HG03175 (cell line): Measurements from ENCODE around the gene KCNJ18.
"Not testable (repeated sequence)": the region's sequence is repeated elsewhere in the genome, so short reads cannot be mapped to it uniquely, and the experiment has no call there.

Source experiments
- ATAC-seq: cut with Tn5 transposase; IDR thresholded peaks from one replicate; pipeline ENCODE4 v1.9.1; 2021; ENCODE audit warnings: mild to moderate bottlenecking, moderate library complexity; ENCODE audit not compliant: unreplicated experiment

The KCNJ18 gene

GRCh38 chr17:21702029-21702428 lies 9.7 kb downstream of the KCNJ18 start:
- ATAC-seq, result not testable (repeated sequence)

DNA sequence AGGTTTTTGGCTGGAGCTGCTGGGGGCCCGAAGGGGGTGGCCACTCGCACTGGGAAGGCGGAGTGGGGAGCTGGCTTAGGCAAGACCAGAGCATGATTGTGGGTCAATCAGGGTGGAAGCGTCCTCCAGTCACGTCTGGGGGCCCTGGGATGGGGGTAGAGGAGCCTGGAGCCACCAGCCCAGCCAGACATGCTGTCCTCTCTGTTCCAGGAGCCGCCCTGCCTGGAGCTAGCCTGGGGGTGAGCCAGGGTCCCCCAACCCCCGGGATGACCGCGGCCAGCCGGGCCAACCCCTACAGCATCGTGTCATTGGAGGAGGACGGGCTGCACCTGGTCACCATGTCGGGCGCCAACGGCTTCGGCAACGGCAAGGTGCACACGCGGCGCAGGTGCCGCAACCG lies 10.2 kb downstream of the KCNJ18 start:
- not testable (repeated sequence) for ATAC-seq

DNA sequence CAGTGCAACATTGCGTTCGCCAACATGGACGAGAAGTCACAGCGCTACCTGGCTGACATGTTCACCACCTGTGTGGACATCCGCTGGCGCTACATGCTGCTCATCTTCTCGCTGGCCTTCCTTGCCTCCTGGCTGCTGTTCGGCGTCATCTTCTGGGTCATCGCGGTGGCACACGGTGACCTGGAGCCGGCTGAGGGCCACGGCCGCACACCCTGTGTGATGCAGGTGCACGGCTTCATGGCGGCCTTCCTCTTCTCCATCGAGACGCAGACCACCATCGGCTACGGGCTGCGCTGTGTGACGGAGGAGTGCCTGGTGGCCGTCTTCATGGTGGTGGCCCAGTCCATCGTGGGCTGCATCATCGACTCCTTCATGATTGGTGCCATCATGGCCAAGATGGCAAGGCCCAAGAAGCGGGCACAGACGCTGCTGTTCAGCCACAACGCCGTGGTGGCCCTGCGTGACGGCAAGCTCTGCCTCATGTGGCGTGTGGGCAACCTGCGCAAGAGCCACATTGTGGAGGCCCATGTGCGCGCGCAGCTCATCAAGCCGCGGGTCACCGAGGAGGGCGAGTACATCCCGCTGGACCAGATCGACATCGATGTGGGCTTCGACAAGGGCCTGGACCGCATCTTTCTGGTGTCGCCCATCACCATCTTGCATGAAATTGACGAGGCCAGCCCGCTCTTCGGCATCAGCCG lies 10.8 kb downstream of the KCNJ18 start:
- ATAC-seq, result not testable (repeated sequence)

DNA sequence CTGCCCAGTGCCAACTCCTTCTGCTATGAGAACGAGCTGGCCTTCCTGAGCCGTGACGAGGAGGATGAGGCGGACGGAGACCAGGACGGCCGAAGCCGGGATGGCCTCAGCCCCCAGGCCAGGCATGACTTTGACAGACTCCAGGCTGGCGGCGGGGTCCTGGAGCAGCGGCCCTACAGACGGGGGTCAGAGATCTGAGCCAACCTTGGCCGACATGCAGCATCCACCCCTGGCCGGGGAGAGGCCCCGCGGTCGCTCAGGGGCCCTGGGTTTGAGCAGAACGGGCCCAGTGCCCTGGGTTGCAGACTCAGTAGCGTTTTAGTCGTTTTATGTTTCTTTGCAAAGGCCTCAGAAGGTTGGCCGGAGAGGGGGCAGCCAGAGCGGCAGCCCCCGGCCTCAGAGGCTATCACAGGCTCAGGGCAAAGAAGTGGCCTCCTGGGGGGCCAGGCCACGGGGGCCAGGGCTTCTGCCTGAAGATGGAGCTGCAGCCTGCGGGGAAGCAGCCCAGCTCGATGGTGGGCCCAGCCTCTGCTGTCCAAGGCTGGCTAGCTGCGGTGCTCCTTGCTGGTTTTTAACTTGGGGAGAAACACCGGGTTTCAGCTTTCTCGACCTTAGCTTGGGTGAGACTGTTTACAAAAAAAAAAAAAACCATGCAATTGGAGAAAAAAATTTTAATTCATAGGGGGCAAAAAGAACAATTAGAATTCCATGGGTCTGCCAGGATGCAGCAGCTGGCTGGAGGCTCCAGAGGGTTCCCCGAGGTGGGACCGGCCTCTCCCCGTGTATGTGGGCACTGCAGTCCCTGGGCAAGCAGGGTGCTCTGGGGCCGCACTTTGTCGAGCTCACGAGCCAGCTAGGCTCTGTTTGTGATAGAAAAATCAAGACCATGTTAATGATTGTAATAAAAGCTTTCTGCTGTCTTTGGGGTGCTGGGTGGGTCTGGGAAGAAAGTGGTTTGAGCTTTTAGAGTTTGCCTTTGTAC lies 11.9 kb downstream of the KCNJ18 start:
- not testable (repeated sequence) for ATAC-seq

- ATAC-seq, result no peak
These were observed 12.8 kb downstream of the KCNJ18 start for GRCh38 chr17:21705021-21705601.

- ATAC-seq, result not testable (repeated sequence)
These were observed 13.4 kb downstream of the KCNJ18 start for GRCh38 chr17:21705746-21706145.

DNA sequence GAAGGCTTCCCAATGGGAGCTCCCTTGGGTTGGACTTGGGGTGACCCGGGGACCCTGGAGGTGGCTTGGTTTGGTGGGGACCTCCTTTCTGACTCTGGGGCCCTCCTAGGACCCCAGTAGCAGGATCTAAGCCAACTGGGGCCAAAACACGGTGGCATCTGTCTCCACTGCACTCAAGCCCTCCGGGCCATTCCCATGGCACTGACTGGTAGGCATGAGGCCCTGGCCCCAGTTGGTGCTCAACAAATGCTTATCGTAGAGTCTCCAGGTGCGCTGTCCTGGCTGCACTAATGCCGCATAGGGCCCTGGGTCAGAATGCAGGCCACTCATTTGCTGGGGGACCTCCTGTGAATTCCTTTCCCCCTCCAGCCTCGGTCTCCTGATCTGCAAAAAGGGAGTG lies 14.2 kb downstream of the KCNJ18 start:
- not testable (repeated sequence) for ATAC-seq

DNA sequence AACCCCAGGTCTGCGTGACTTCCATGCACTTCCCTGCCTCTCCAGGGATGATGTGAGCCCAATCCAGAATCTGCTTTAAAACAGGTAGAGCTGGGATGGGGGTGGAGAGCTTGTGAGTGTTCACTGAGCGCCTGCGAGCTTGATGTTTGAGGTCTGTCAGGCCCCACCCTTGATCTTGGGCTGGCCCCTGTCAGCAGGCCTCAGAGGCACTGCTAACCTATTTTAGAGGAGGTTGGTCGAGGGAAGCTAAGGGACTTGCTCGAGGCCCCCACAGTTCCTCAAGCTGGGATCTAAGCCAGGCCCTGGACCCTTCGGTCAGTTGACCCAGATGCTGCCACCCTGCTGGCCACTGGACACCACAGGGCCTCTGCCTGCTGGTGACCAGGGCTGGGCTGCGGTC lies 14.8 kb downstream of the KCNJ18 start:
- not testable (repeated sequence) for ATAC-seq

- not testable (repeated sequence) for ATAC-seq
These were observed 15.6 kb downstream of the KCNJ18 start for GRCh38 chr17:21707711-21708611.

DNA sequence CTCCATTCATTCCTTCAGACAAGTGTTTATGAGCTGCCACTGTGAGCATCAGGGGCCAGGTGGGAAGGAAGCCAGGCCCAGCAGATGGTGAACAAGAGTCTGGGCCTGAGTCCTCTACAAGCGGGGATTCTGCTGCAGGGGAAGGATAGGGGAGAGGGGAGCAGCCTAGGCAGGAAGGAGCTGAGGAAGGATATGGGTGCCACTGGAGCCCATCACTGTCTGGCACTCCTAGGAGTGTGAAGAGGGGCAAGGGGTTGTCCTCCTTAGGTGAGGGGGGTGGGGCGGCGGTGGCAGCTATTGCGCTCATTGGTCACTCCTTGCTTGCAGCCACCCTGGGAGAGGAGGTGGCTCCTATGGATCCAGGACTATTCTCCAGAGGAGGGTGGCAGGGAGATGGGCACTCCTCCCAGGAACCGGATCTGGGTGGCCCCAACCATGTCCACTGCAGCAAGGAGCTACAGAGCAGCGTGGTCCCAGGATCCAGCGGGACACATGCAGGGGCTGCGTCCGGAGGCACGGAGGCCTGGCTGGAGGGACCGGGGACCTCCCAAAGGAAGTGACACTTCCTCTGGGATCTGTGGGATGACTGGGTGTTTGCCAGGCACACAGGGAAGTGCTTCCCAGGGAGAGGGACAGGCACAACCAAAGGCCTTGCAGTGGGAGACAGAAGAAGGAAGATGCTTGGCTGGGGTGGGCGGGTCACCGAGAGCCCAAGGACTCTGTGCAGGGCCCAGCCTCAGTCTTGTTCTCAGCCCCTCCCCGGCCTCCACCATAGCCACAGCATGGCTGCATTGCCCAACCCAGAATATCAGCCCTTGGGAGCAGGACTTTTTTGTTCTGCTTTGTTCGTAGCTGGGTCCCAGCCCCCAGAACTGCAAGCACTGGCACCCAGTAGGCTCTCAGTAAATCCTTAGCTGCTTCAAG lies 16.6 kb downstream of the KCNJ18 start:
- not testable (repeated sequence) for ATAC-seq

- not testable (repeated sequence) for ATAC-seq
These were observed 17.7 kb downstream of the KCNJ18 start for GRCh38 chr17:21709994-21710393.

GRCh38 chr17:21710486-21710885 lies 18.2 kb downstream of the KCNJ18 start:
- not testable (repeated sequence) for ATAC-seq

DNA sequence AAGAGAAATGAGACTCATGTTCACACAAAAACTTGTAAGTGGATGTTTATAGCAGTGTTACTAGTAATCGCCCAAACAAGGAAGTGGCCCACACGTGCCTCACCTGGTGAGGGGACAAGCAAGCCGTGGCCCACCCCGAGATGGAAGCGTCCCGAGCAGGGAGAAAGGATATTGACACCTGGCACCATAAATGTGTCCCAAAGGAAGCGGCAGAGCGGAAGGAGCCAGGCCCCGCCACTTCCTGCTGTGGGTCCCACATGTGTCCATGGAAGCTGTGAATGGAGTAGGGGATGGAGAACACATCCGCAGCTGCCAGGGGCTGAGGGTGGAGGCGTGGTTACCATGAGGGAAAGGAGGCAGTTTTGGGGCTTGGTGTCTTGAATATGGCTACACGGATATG lies 18.9 kb downstream of the KCNJ18 start:
- no peak for ATAC-seq

DNA sequence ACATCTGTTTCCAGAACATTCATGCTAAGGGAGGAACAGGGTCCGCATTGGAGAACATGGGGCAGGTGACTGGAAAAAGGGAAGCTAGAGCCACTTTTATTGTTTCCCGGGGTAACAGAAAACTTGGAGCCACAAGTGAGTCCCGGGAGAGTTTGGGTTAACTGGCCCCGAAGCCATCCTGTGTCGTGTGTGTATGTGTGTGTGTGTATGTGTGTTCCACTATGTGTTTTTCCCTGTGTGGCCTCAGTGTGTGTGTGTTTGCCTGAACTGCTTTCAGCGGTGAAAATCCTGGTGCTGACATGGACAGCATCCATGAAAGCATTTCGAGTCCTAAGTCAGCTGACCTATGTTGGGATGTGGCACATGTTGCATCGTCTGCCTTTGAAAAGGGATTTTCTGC lies 20.7 kb downstream of the KCNJ18 start:
- not testable (repeated sequence) for ATAC-seq

DNA sequence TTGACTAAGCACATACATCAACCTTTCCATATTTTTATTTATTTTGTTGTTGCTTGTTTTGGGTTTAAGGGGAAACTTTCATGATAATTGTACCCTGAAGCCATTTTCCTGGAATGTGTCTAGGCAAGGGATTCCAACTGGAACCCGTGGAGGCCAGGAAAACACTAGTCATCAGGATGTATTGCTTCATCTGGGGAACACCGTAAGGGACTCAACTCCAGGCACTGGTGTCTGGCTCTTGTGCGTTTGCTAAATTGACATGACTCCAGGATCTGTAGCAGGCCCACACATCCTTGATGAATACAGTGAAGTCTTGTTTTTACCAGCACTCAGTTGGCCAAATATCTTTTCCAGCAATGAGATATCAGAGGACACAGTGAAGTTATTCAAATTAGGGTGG lies 21.3 kb downstream of the KCNJ18 start:
- ATAC-seq, result not testable (repeated sequence)

DNA sequence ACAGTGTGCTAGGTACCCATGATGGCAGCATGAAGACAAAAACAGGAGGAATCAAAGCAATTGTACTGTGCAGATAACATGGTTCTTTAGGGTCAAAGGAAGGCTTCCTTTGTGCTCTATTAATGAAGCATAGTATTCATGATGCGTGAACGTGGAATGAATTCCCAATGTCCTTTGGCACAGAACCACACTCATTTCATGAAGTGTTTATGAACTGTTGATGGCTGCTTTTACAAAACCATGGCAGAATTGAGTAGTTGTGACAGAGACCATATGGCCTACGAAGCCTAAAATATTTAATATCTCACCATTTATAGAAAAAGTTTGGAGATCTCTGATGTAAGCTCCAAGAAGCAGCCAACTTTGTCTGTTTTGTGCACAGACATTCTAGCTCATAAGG lies 22.4 kb downstream of the KCNJ18 start:
- ATAC-seq, result not testable (repeated sequence)

DNA sequence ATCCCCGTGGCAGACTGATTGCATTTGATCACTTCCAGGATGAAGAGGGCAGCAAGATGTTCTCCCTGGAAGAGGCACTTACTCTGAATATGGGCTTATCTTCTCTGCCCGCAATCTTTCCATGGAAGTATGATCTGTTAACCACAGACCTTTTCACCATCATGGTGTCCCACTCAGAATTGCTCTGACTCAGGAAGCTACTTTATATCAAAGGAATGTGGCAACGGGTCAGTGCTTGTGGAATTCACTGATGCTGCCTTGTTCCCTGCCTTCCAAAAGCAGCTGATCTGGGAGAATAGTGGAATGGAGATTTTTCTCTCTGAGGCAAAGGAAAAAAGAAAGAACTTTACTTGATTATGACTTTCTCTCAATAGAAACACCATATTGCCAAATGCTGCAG lies 23.6 kb downstream of the KCNJ18 start:
- ATAC-seq, result not testable (repeated sequence)

- not testable (repeated sequence) for ATAC-seq
These were observed 26.6 kb downstream of the KCNJ18 start for GRCh38 chr17:21718971-21719370.

DNA sequence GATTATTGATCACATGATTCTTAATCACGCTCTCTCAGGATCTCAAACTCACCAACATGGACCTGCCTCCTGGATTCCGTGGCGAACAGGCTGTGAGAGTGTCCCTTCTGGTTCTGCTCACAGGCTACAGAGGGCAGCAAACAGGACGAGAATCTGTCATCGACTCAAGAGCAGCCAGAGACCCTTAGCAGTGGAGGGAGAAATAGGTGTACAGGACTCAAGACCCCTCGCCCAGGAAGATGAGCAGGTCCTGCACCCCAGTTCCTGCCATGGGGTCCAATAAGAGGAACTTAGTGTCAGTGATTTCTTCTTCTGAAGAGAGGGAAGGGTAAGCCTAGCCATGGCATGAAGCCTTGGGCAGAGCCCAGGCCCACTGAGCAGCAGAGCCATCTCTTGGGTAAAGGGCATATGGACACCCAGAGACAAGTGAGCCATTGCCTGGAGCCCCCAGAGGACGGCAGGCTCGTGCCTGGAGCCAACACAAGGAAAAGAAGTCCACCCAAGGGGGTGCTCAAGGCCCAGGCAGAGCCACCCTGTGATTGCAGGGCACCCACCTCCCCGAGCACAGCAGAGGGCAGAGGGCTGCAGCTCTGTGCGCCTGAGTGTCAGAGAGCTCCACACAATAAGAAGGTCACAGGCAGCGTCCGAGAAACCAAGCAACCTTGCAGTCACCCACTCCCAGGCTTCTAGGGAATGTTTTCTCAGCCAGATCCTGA lies 27.3 kb downstream of the KCNJ18 start:
- ATAC-seq, result not testable (repeated sequence)
